ENCODE data around the gene MMP12.
"Not testable (repeated sequence)": the region's sequence is repeated elsewhere in the genome, so short reads cannot be mapped to it uniquely, and the experiment has no call there.

DNA sequence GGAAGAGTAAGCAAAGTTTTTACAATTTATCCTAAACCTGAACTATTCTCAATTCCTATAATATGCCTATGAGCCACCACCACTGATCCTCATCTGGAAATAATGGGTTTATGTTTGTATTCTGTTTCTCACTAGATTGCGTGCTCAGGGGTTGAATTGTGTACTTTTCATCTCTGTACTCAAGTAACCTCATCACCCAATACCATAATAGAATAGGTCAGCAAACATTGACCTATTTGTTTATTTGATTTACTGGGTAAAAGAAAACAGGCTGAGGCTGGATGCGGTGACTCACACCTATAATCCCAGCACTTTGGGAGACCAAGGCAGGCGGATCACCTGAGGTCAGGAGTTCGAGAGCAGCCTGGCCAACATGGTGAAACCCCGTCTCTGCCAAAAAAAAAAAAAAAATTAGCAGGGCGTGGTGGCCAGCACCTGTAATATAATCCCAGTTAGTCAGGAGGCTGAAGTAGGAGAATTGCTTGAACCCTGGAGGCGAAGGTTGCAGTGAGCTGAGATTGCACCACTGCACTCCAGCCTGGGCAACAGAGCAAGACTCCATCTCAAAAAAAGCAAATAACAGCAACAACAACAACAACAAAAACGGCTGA, 5.3 kb downstream of the MMP12 start:
- TF ChIP-seq, protein P1, sequence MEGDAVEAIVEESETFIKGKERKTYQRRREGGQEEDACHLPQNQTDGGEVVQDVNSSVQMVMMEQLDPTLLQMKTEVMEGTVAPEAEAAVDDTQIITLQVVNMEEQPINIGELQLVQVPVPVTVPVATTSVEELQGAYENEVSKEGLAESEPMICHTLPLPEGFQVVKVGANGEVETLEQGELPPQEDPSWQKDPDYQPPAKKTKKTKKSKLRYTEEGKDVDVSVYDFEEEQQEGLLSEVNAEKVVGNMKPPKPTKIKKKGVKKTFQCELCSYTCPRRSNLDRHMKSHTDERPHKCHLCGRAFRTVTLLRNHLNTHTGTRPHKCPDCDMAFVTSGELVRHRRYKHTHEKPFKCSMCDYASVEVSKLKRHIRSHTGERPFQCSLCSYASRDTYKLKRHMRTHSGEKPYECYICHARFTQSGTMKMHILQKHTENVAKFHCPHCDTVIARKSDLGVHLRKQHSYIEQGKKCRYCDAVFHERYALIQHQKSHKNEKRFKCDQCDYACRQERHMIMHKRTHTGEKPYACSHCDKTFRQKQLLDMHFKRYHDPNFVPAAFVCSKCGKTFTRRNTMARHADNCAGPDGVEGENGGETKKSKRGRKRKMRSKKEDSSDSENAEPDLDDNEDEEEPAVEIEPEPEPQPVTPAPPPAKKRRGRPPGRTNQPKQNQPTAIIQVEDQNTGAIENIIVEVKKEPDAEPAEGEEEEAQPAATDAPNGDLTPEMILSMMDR (conservative IDR thresholded peaks at IDR 0.05; ENCODE audit: low read length): not testable (repeated sequence)
- TF ChIP-seq EZH2phosphoT487 (IDR thresholded peaks at IDR 0.05; ENCODE audit: borderline replicate concordance, low read depth, low read length): not testable (repeated sequence)
